NB4 (cell line): ENCODE measurements around the gene TRIP10.

Source experiments
- CTCF ChIP-seq: IDR thresholded peaks from one replicate; pipeline ENCODE4 v1.5.1; 2012; ENCODE audit warnings: low read depth, low read length
- MAX ChIP-seq: IDR thresholded peaks from 2 replicates; pipeline ENCODE4 v1.6.1; 2011; ENCODE audit warnings: low read depth, low read length
- MYC ChIP-seq: IDR thresholded peaks from 2 replicates; pipeline ENCODE4 v1.6.1; 2011; ENCODE audit warnings: low read depth, low read length
- POLR2A ChIP-seq: IDR thresholded peaks from 2 replicates; pipeline ENCODE4 v1.6.1; 2011; ENCODE audit warnings: mild to moderate bottlenecking; ENCODE audit not compliant: insufficient read length; ENCODE audit errors: extremely low read depth

- no peak for TF ChIP-seq CTCF
- TF ChIP-seq POLR2A: no peak
- TF ChIP-seq MAX: no peak
- no peak for TF ChIP-seq MYC
Measured at GRCh38 chr19:6729573-6730152, 9.8 kb upstream of the TRIP10 start.
